ENCODE results near the gene RPL29. TPM values are rescaled to one million over a fixed set of nuclear protein-coding genes. Genes with fewer than 3 reads are reported as not detected.
A peak's percentile ranks its signal among the peaks of the same experiment; 100 is the strongest.

Gene RPL29
- total RNA-seq, 2 experiments from 2014 or later = 1,199 to 1,266 TPM

GRCh38 chr3:51987568-51987967, 8.1 kb downstream of the RPL29 start:
- Mint-ChIP-seq H3K4me1 (ENCODE audit: low read depth) (peaks cover 28% of the 10 kb centered on the region), H3K4me3 (no peak overlapping the region), H3K36me3 (ENCODE audit: low read depth) (peaks cover 15% of the 10 kb centered on the region), H3K9me3 (ENCODE audit: insufficient read depth) (no peaks in the 10 kb centered on the region), H3K27me3 (ENCODE audit: low read depth) (no peaks in the 10 kb centered on the region), H3K27ac (no peak overlapping the region)
- ChIA-PET POLR2A (interaction anchor here (1.7 kb wide), 1 partner anchor 8 kb away, joined by 8 read pairs; the partner anchor contains the start of gene RPL29), CTCF (interaction anchor here (1.7 kb wide), 1 partner anchor 14 kb away, joined by 5 read pairs; the partner anchor contains the start of gene ABHD14B)
- DNase-seq (no peak), ATAC-seq (no peak)

DNA sequence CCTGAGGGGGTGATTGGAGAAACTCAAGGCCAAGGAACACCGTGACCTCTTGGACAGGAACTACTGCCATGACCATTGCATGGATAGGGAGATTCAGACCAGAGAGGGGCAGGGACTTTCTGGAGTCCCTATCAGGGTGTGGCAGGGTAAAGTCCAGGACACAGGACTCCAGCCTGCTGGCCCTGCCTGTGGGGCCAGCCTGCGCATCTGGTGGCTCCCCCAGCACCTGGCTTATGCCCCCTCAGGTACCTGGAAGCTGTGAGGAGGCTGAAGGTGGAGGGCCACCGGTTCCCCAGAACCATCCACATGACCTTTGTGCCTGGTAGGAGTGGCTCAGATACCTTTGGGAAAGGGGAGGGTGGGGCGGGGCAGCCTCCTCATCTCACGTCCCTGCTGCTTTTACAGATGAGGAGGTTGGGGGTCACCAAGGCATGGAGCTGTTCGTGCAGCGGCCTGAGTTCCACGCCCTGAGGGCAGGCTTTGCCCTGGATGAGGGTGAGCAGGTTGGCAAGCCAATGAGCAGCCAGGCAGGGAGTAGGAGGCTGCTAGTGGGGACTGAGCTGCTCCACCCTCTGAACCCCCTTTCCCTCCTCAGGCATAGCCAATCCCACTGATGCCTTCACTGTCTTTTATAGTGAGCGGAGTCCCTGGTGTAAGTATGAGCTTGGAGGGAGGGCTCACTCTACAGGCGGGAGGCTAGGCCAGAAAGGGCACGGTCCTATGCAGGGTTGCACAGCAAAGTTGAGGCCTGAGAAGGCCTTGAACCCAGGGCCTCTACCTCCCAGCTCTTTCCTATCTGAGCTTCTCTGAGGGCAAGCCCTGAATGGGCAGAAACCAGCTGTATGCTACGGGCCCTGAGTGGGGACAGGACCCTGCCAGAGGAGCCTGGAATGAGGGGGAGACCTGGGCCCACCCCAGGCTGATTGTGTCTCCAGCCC, 9.4 kb downstream of the RPL29 start:
- Mint-ChIP-seq H3K36me3 (ENCODE audit: low read depth) (peaks cover 6% of the 10 kb centered on the region), H3K4me3 (no peak overlapping the region), H3K9me3 (ENCODE audit: insufficient read depth) (no peaks in the 10 kb centered on the region), H3K27me3 (ENCODE audit: low read depth) (no peaks in the 10 kb centered on the region), H3K27ac (peak overlapping the region; percentile 13), H3K4me1 (ENCODE audit: low read depth) (peaks cover 25% of the 10 kb centered on the region)
- ChIA-PET CTCF (interaction anchor here (0.9 to 1.7 kb wide), 3 partner anchors 12 to 33 kb away, joined by 3 to 5 read pairs (median 3); partner anchors contain the start of gene ABHD14B), POLR2A (interaction anchor here (1.7 kb wide), 1 partner anchor 9 kb away, joined by 8 read pairs; the partner anchor contains the start of gene RPL29)
- no peak for ATAC-seq
- no peak for DNase-seq

DNA sequence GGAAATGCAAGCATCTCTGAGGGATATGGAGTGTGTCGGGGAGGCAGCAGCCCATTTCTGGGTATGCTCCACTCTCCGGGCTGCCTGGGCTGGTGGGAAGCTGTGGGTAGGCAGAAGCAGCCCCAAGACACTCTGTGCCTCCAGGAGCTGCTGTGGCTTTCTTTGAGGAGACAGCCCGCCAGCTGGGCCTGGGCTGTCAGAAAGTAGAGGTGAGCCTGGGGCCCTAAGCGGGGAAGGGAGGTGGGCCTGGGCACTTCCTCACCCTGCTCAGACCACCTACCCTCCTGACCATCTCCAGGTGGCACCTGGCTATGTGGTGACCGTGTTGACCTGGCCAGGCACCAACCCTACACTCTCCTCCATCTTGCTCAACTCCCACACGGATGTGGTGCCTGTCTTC, 10.6 kb downstream of the RPL29 start:
- H3K4me1 Mint-ChIP-seq (ENCODE audit: low read depth) = peaks cover 28% of the 10 kb centered on the region
- no peak for DNase-seq
- no peak for ATAC-seq
- no peak overlapping the region for H3K27ac Mint-ChIP-seq
- POLR2A ChIA-PET = interaction anchor here (4.0 kb wide), 1 partner anchor 8 kb away, joined by 65 read pairs; the partner anchor contains the start of gene RPL29
- CTCF ChIA-PET = interaction anchor here (1.3 to 3.8 kb wide), 2 partner anchors 9 to 16 kb away, joined by 4 to 36 read pairs; partner anchors contain the start of gene RPL29
- H3K9me3 Mint-ChIP-seq (ENCODE audit: insufficient read depth) = no peaks in the 10 kb centered on the region
- no peaks in the 10 kb centered on the region for H3K27me3 Mint-ChIP-seq (ENCODE audit: low read depth)
- H3K4me3 Mint-ChIP-seq = no peak overlapping the region
- H3K36me3 Mint-ChIP-seq (ENCODE audit: low read depth) = peaks cover 5% of the 10 kb centered on the region

- H3K9me3 Mint-ChIP-seq (ENCODE audit: insufficient read depth) = no peaks in the 10 kb centered on the region
- CTCF ChIA-PET = interaction anchor here (1.3 to 3.8 kb wide), 4 partner anchors 10 to 42 kb away, joined by 4 to 57 read pairs (median 28); partner anchors contain the start of genes ABHD14A, ABHD14B, PARP3 and RPL29
- POLR2A ChIA-PET = interaction anchor here (2.3 to 4.0 kb wide), 2 partner anchors 9 to 10 kb away, joined by 19 to 65 read pairs; partner anchors contain the start of genes ABHD14A, ABHD14B and RPL29
These were observed 11.4 kb downstream of the RPL29 start for GRCh38 chr3:51984269-51984647.

DNA sequence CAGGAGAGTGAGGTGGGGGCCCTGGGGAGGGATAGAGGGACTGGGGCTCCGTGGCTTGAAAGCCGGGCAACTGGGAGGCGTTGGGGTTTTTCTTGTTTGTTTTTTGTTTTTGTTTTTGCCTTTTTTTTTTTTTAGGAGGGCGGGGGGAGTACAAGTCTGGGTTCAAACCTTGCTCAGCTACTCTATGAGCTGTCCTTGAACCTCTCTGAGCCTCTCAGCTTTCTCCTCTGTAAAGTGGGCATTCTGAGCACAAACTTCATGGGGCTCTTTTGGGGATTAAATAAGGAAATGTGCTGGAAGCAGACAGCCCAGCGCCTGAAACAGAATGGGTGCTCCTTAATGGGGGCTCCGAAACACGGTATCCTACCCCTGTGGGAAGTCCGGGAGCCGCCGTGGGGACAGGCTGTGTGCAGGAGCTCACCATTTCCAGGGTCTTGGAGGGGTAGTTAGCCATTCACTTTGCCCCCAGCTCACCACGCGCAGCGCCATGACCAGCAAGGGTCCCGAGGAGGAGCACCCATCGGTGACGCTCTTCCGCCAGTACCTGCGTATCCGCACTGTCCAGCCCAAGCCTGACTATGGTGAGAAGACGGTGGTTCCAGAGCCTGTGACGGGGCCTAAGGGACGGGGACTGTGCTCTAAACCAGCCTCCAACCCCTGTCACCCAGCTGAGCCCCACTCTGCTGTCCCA, 12.0 kb downstream of the RPL29 start:
- H3K36me3 Mint-ChIP-seq (ENCODE audit: low read depth) = peaks cover 5% of the 10 kb centered on the region
- peak overlapping the region; percentile 93 for H3K27ac Mint-ChIP-seq
- no peaks in the 10 kb centered on the region for H3K9me3 Mint-ChIP-seq (ENCODE audit: insufficient read depth)
- ATAC-seq (peak; percentile 1), DNase-seq (no peak)
- POLR2A ChIA-PET = interaction anchor here (0.8 to 4.0 kb wide), 7 partner anchors 10 to 340 kb away, joined by 3 to 65 read pairs (median 4); partner anchors contain the start of genes ABHD14A, ABHD14B, PARP3 and RPL29
- H3K4me3 Mint-ChIP-seq = peak overlapping the region; percentile 96
- peaks cover 28% of the 10 kb centered on the region for H3K4me1 Mint-ChIP-seq (ENCODE audit: low read depth)
- H3K27me3 Mint-ChIP-seq (ENCODE audit: low read depth) = no peaks in the 10 kb centered on the region
- CTCF ChIA-PET = interaction anchor here (0.6 to 3.8 kb wide), 11 partner anchors 10 to 290 kb away, joined by 3 to 57 read pairs (median 9); partner anchors contain the start of genes ABHD14A, ABHD14B, DUSP7 and PARP3

More at GRCh38 chr3:51984269-51984647, 11.4 kb downstream of the RPL29 start:
- H3K36me3 Mint-ChIP-seq (ENCODE audit: low read depth) = peaks cover 5% of the 10 kb centered on the region
- H3K27ac Mint-ChIP-seq = peak overlapping the region; percentile 93
- DNase-seq (no peak), ATAC-seq (no peak)
- H3K27me3 Mint-ChIP-seq (ENCODE audit: low read depth) = no peaks in the 10 kb centered on the region
- H3K4me1 Mint-ChIP-seq (ENCODE audit: low read depth) = peaks cover 28% of the 10 kb centered on the region
- H3K4me3 Mint-ChIP-seq = peak overlapping the region; percentile 96

GRCh38 chr3:51982838-51983577, 12.7 kb downstream of the RPL29 start, which contains the start of gene ACY1:
Gene ACY1, plus strand, starts transcription at chr3:51983535. Its CDS starts 530 bp downstream, at chr3:51984065.
- Mint-ChIP-seq H3K36me3 (ENCODE audit: low read depth) (peaks cover 5% of the 10 kb centered on the region), H3K4me1 (ENCODE audit: low read depth) (peaks cover 28% of the 10 kb centered on the region), H3K4me3 (peak within 1 kb of the TSS; percentile 96), H3K27ac (peak within 1 kb of the TSS; percentile 93), H3K27me3 (ENCODE audit: low read depth) (no peaks in the 10 kb centered on the region), H3K9me3 (ENCODE audit: insufficient read depth) (no peaks in the 10 kb centered on the region)
- POLR2A ChIA-PET = interaction anchor here (0.8 to 4.0 kb wide), 8 partner anchors 9 to 340 kb away, joined by 3 to 65 read pairs (median 4); partner anchors contain the start of genes ABHD14A, ABHD14B, PARP3 and RPL29
- peak; percentile 78 for DNase-seq
- ATAC-seq = peak; percentile 85
- CTCF ChIA-PET = interaction anchor here (0.6 to 3.8 kb wide), 12 partner anchors 9 to 289 kb away, joined by 3 to 57 read pairs (median 8); partner anchors contain the start of genes ABHD14A, ABHD14B, DUSP7 and PARP3

DNA sequence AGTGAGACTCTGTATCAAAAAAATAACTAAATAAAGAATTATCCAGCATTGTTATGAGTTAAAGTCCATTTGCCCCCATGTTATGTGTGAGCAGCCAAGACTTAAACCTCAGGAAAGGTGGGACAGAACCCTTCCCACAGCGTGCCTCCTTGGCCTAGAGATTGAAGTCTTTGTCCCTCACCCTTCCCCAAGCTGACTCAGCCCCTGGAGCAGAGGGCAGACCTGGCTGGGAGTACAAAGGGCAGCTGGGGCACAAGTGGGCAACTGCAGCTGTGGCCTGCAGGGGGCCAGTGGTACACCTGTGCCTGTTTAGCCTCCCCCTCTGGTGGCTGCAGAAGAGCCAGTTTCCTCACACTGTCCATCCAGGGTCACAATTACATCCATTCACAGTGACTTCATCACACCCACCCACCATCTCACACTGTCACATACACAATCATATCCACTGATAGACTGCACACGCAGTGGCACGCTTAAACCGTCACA, 13.3 kb downstream of the RPL29 start:
- Mint-ChIP-seq H3K4me3 (peak overlapping the region; percentile 96), H3K36me3 (ENCODE audit: low read depth) (peaks cover 5% of the 10 kb centered on the region), H3K27me3 (ENCODE audit: low read depth) (no peaks in the 10 kb centered on the region), H3K9me3 (ENCODE audit: insufficient read depth) (no peaks in the 10 kb centered on the region), H3K4me1 (ENCODE audit: low read depth) (peaks cover 33% of the 10 kb centered on the region), H3K27ac (peak overlapping the region; percentile 93)
- DNase-seq = peak; percentile 57
- ChIA-PET POLR2A (interaction anchor here (0.8 to 4.0 kb wide), 5 partner anchors 8 to 48 kb away, joined by 3 to 65 read pairs (median 6); partner anchors contain the start of genes ABHD14A, ABHD14B, PARP3 and RPL29), CTCF (interaction anchor here (0.6 to 3.8 kb wide), 13 partner anchors 8 to 340 kb away, joined by 3 to 57 read pairs (median 8); partner anchors contain the start of genes ABHD14A, ABHD14B, DUSP7 and PARP3)
- peak; percentile 52 for ATAC-seq

GRCh38 chr3:51980253-51980652, 15.4 kb downstream of the RPL29 start:
- ATAC-seq = no peak
- CTCF ChIA-PET = no interaction called here

GRCh38 chr3:51978143-51978502, 17.6 kb downstream of the RPL29 start:
- Mint-ChIP-seq H3K27me3 (ENCODE audit: low read depth) (no peaks in the 10 kb centered on the region), H3K9me3 (ENCODE audit: insufficient read depth) (no peaks in the 10 kb centered on the region), H3K36me3 (ENCODE audit: low read depth) (peaks cover 5% of the 10 kb centered on the region), H3K4me3 (no peak overlapping the region), H3K27ac (peak overlapping the region; percentile 74), H3K4me1 (ENCODE audit: low read depth) (peaks cover 59% of the 10 kb centered on the region)
- no peak for ATAC-seq
- DNase-seq = no peak
- CTCF ChIA-PET = no interaction called here
- POLR2A ChIA-PET = no interaction called here

More at GRCh38 chr3:51980253-51980652, 15.4 kb downstream of the RPL29 start:
- no peak overlapping the region for H3K27ac Mint-ChIP-seq
- H3K27me3 Mint-ChIP-seq (ENCODE audit: low read depth) = no peaks in the 10 kb centered on the region
- H3K4me3 Mint-ChIP-seq = no peak overlapping the region
- POLR2A ChIA-PET = interaction anchor here (1.0 kb wide), 1 partner anchor 39 kb away, joined by 3 read pairs; the partner anchor contains the start of gene RRP9
- no peak for DNase-seq
- peaks cover 52% of the 10 kb centered on the region for H3K4me1 Mint-ChIP-seq (ENCODE audit: low read depth)
- no peaks in the 10 kb centered on the region for H3K9me3 Mint-ChIP-seq (ENCODE audit: insufficient read depth)
- peaks cover 5% of the 10 kb centered on the region for H3K36me3 Mint-ChIP-seq (ENCODE audit: low read depth)

- POLR2A ChIA-PET = interaction anchor here (0.8 kb wide), 1 partner anchor 18 kb away, joined by 6 read pairs; the partner anchor contains the start of gene RPL29
- H3K27me3 Mint-ChIP-seq (ENCODE audit: low read depth) = no peaks in the 10 kb centered on the region
- H3K9me3 Mint-ChIP-seq (ENCODE audit: insufficient read depth) = no peaks in the 10 kb centered on the region
- H3K4me3 Mint-ChIP-seq = no peak overlapping the region
- DNase-seq (peak; percentile 60), ATAC-seq (no peak)
- H3K4me1 Mint-ChIP-seq (ENCODE audit: low read depth) = peaks cover 57% of the 10 kb centered on the region
- CTCF ChIA-PET = no interaction called here
- peaks cover 5% of the 10 kb centered on the region for H3K36me3 Mint-ChIP-seq (ENCODE audit: low read depth)
- H3K27ac Mint-ChIP-seq = peak overlapping the region; percentile 74
These were observed 18.1 kb downstream of the RPL29 start for GRCh38 chr3:51977446-51978142.
